RWPE2 (cell line): ENCODE data around the gene DYNC2H1.

Source experiments
- ATAC-seq: fragments of 200-7000 bp; cut with Tn5 transposase; 3 replicates; pipeline ENCODE4 v1.9.1; 2021; ENCODE audit warnings: low read depth
- DNase-seq: peaks from one replicate; pipeline ENCODE4 v3.0.0-alpha.2; 2020; ENCODE audit warnings: low spot score
- H3K27ac ChIP-seq: fragments of 450-650 bp; 2 replicates; pipeline ENCODE4 v1.5.1; 2017; ENCODE audit warnings: mild to moderate bottlenecking; ENCODE audit not compliant: poor library complexity, severe bottlenecking
- H3K27me3 ChIP-seq: fragments of 250-450 bp; sonication (Bioruptor Pico); 2 replicates; pipeline ENCODE4 v1.5.1; 2021; ENCODE audit warnings: mild to moderate bottlenecking, moderate library complexity; ENCODE audit not compliant: insufficient read depth, poor library complexity, severe bottlenecking
- H3K36me3 ChIP-seq: fragments of 250-450 bp; sonication (Bioruptor Pico); 2 replicates; pipeline ENCODE4 v1.5.1; 2020; ENCODE audit warnings: low read depth, mild to moderate bottlenecking, moderate library complexity
- H3K4me1 ChIP-seq: fragments of 250-450 bp; sonication (Bioruptor Pico); 2 replicates; pipeline ENCODE4 v1.5.1; 2021; ENCODE audit warnings: mild to moderate bottlenecking, moderate library complexity; ENCODE audit not compliant: insufficient read depth, poor library complexity, severe bottlenecking
- H3K4me3 ChIP-seq: fragments of 250-450 bp; sonication (Bioruptor Pico); 2 replicates; pipeline ENCODE4 v1.5.1; 2021; ENCODE audit warnings: mild to moderate bottlenecking, moderate library complexity; ENCODE audit not compliant: severe bottlenecking
- H3K9me3 ChIP-seq: fragments of 250-450 bp; sonication (Bioruptor Pico); 2 replicates; pipeline ENCODE4 v1.5.1; 2021; ENCODE audit warnings: mild to moderate bottlenecking, moderate library complexity; ENCODE audit not compliant: severe bottlenecking
- TF ChIP-seq, protein P1 (sequence below): fragments of 450-650 bp; IDR thresholded peaks from one replicate; pipeline ENCODE4 v1.5.1; 2017; ENCODE audit warnings: mild to moderate bottlenecking, moderate library complexity; ENCODE audit not compliant: poor library complexity, severe bottlenecking

The DYNC2H1 gene

DNA sequence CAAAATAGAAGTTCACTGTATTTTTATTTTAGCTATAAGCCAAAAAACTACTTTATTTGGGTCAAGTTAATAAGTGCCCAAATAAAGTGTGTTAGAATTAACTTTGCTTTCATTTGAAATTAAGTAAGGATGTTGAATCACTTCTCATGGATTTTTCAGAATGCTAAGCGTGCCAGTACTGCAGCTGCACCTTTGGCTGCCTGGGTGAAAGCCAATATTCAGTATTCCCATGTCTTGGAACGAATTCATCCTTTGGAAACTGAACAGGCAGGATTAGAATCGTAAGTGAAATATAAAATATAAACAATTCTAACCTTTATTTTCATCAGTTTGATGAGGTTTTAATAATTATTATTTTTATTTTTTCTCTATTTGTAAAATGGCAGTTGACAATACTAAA is 113.6 kb downstream of the DYNC2H1 start:
- DNase-seq, result no peak
- TF ChIP-seq, protein P1, sequence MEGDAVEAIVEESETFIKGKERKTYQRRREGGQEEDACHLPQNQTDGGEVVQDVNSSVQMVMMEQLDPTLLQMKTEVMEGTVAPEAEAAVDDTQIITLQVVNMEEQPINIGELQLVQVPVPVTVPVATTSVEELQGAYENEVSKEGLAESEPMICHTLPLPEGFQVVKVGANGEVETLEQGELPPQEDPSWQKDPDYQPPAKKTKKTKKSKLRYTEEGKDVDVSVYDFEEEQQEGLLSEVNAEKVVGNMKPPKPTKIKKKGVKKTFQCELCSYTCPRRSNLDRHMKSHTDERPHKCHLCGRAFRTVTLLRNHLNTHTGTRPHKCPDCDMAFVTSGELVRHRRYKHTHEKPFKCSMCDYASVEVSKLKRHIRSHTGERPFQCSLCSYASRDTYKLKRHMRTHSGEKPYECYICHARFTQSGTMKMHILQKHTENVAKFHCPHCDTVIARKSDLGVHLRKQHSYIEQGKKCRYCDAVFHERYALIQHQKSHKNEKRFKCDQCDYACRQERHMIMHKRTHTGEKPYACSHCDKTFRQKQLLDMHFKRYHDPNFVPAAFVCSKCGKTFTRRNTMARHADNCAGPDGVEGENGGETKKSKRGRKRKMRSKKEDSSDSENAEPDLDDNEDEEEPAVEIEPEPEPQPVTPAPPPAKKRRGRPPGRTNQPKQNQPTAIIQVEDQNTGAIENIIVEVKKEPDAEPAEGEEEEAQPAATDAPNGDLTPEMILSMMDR, result no peak
- no peaks in the 10 kb centered on the region for H3K27me3 ChIP-seq
- no peak overlapping the region for H3K27ac ChIP-seq
- peaks cover 25% of the 10 kb centered on the region for H3K36me3 ChIP-seq
- no peaks in the 10 kb centered on the region for H3K4me1 ChIP-seq
- no peaks in the 10 kb centered on the region for H3K9me3 ChIP-seq
- no peak for ATAC-seq
- no peak overlapping the region for H3K4me3 ChIP-seq

DNA sequence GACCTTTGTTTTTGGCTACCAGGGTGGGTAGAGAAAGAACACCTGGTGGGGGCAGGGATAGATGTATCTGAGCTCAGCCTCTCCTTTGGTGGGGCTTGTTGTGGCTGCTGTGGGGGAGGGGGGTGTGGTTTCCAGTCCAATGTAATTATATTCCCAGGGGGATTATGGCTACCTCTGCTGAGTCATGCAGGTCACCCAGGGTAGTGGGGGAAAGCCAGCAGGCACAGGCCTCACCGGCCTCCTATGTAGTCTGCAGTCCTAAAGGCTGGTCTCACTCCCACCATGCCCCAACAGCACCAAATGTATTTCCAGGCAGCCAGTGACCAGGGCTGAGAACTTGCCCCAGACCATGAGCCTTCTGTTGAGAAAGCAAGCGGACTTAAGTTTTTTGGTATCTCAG is 119.6 kb downstream of the DYNC2H1 start:
- ATAC-seq, result no peak
- H3K36me3 ChIP-seq, result peaks cover 8% of the 10 kb centered on the region; the same call in 1 of the 2 replicates
- H3K27ac ChIP-seq, result no peak overlapping the region
- no peaks in the 10 kb centered on the region for H3K9me3 ChIP-seq
- H3K27me3 ChIP-seq, result no peaks in the 10 kb centered on the region
- no peaks in the 10 kb centered on the region for H3K4me1 ChIP-seq
- TF ChIP-seq, protein P1, result no peak
- DNase-seq, result no peak
- no peak overlapping the region for H3K4me3 ChIP-seq

DNA sequence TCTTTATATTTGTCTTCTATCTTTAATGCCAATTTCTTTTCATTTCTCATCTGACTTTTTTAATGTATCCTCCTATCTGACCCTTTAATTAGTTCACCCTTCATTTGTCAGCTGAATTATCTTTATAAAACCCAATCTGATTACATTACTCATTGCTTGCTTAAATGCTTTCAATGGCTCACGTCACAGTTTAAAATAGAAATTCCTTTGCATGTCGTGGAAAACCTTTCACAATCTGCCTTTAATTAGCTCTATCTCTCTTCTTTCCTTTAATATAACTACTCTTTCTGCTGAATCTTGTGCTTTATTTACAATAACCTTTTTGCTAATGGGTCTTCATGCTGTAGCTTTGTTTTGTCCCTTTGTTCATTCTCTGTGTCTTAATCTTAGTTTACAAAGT is 125.7 kb downstream of the DYNC2H1 start:
- peaks cover 35% of the 10 kb centered on the region for H3K36me3 ChIP-seq
- no peak for DNase-seq
- H3K9me3 ChIP-seq, result no peaks in the 10 kb centered on the region
- H3K4me1 ChIP-seq, result no peaks in the 10 kb centered on the region
- no peak overlapping the region for H3K27ac ChIP-seq
- H3K27me3 ChIP-seq, result no peaks in the 10 kb centered on the region
- TF ChIP-seq, protein P1, result no peak
- no peak for ATAC-seq
- no peak overlapping the region for H3K4me3 ChIP-seq

DNA sequence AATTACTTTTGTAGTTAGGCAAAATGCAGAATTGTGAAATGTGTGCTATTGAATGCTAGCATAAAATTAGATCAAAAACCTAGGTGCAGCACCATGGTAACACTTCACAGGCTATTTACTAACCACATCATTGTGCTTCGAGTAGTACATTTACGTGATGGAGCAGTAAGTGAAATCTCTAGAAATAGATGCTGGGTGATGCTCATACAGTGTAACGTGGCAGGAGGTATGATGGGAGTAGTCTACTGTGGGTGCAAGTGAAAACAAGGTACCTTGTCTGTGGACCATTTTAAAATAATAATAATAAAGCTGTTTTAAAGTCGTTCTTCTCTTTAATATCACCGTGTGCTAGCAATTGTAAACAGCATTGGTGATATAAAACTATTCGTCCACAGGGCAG is 132.3 kb downstream of the DYNC2H1 start:
- Histone ChIP-seq H3K4me3 (no peak overlapping the region), H3K27me3 (no peaks in the 10 kb centered on the region), H3K27ac (no peak overlapping the region), H3K9me3 (no peaks in the 10 kb centered on the region), H3K4me1 (no peaks in the 10 kb centered on the region), H3K36me3 (peaks cover 29% of the 10 kb centered on the region)
- TF ChIP-seq, protein P1, result no peak
- ATAC-seq, result no peak
- DNase-seq, result no peak

DNA sequence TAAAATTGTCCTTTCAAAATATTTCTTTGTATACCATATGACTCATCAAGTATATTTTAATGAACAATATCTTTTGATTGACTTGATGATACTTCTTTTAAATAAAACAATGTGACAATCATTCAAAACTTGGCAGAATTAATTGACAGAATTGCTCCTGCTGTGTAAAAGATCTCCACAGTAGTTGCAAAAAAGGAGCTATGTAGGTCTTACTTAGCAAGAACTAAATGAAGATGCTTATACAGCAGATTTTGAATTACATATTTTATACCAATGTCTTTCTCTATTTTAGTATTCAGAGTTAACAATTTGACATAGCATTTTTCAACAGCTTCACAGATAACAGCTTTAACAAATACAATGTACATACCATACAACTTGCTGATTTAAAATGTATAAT is 144.9 kb downstream of the DYNC2H1 start:
- Histone ChIP-seq H3K27me3 (no peaks in the 10 kb centered on the region), H3K27ac (no peak overlapping the region), H3K36me3 (peaks cover 26% of the 10 kb centered on the region), H3K4me3 (no peak overlapping the region), H3K9me3 (no peaks in the 10 kb centered on the region), H3K4me1 (no peaks in the 10 kb centered on the region)
- ATAC-seq (no peak), DNase-seq (no peak)
- TF ChIP-seq, protein P1, result no peak
